Measurements from ENCODE around the gene CMTR1.
"Not testable (repeated sequence)": the region's sequence is repeated elsewhere in the genome, so short reads cannot be mapped to it uniquely, and the experiment has no call there.

CMTR1 gene

DNA sequence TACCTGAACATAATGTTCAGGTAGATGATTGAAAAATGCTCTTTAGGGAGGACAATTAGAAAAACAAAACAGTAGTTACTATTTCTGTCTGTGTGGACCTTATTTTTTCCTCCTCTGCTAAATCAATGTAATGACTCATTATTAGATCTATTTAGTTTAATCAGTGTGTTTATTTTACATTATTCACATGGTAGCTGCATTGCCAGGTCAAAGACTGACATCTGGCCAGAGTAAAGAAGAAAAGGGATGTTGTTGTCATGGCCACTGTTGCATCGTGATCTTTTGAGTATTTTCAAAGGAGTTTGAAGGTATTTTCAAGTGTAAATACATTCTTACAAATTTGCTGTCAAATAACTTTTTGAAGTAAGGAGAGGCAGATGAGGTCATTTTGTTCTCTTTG, 5.9 kb downstream of the CMTR1 start:
- no peak for DNase-seq

DNA sequence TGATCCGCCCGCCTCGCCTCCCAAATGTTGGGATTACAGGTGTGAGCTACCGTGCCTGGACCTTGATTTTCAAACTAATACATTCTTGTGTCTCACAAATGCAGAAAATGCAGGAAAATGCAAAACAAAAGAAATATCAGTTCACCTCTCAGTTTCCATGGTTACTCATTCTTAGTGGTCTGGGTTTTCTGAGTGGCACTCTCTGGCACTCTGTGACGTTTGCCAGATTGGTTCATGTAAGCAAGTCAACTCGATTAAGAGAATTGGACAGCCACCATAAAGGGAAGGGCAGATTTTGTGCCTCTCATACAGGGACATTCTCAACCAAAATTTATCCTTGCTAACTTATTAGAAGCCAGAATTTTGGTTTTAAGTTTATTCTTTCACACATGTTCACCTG, 8.6 kb downstream of the CMTR1 start:
- no peak for DNase-seq

DNA sequence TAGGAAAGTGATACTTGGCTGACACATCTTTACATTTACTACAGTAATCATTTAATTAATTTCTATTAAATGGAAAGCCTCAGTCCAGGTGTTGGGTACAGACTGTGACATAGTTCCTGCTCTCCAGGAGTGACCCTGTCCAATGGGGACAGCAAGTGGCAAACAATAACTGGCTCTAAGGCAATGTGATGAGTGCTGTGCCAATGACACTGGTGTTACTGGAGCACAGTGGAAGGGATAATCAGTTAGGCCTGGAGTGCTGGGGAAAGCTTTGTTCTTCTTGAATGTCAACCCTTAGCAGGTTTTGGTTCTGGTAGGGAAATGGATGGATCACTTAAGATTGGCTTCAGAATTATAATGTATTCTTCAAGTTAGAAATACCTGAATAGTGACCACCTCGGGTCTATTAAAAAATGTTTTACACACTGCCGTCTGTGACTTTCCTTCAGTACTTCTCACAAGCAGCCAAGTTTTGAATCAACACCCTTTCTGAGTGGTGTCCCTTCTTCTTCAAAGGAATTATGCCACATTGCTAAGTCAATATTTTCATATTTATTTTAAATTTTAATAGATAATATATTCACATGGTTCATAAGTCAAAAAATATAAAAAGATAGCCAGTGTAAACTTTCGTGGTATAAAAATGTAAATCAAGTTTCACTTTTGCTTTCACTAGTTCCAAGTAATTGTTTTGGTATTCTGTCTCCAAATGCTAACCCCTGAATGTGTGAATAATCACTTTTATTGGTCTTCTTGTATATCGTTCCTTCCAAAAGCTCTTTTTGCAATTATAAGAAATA, 9.6 kb downstream of the CMTR1 start:
- DNase-seq, result no peak

DNA sequence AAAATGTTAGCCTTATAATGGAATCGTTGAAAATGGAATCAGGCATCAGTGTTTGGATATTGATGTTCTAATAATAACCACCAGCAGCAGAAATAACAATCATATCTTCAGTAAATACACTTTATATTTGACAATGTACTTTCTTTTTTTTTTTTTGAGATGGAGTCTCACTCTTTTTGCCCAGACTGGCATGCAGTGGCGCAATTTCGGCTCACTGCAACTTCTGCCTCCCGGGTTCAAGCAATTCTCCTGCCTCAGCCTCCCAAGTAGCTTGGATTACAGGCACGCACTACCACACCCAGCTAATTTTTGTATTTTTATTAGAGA, 10.2 kb downstream of the CMTR1 start:
- DNase-seq, result not testable (repeated sequence)

DNA sequence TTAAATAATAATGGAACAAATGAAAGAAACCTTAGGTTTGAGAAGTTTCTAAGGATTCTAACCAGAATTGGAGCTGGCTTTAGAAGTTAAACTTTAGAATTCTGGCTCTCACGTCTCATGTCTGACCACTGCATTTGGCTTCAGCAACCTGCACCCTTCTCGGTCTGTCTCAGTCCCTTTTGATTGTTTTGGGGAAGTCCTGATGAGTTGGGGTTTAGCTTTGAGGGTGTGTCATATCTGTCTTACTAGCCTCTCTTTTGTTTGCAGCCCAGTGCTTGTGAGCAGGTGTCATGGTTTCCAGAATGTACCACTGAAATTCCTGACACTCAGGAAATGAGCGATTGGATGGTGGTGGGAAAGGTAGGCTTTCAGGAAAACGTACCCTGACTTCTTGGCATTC, 17.0 kb downstream of the CMTR1 start:
- no peak for DNase-seq

DNA sequence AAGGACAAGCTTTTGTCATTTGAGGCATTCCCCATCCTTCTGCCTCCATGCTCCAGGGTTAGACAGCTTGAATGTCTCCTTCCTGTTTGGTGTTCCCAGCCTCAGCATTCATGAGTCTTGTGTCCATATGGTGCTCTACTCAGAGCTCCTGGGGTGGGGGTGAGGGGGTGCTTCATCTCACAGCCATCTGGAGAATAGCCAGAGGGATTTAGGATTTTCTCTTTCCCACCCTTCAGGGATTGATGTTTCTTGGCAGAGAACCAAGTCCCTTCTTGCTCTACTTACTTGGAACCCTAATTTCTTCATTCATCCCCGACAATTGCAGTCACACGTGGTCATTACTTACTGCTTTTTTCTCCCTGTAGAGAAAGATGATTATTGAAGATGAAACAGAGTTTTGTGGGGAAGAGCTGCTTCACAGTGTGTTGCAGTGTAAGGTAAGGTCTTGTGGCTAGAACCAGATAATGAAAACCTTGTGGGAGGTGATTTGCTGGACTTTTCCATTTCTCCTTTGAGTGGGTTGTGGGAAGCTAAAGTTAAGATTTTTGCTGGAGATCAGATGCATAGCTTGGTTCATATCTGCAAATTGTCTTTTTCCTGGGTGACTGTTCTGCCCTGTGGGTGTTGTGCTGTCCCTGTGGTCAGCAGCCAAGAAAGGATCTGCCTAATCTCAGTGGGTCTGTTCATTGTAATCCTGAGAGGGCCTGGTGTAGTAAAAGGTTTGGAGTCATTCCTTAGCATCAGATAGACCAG, 18.6 kb downstream of the CMTR1 start:
- DNase-seq, result no peak

DNA sequence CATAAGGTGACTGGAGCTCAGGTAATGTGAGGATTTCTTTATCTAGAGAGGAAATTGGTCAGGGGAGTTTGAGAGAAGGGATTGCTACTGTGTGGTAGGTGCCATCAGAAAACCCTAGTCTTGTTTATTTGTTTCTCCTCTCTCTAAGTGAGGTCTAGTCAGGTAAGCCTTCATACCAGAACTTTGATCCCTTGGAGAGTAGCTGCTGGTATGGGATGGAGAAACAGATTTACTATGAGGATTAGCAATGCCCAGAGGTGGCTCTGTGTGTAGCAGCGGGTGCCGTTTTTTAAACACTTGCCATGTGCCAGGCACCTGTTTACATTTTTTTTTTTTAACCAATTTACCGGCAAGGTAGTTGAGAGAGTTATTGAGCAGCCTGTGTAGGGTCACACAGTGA, 19.5 kb downstream of the CMTR1 start:
- no peak for DNase-seq

DNA sequence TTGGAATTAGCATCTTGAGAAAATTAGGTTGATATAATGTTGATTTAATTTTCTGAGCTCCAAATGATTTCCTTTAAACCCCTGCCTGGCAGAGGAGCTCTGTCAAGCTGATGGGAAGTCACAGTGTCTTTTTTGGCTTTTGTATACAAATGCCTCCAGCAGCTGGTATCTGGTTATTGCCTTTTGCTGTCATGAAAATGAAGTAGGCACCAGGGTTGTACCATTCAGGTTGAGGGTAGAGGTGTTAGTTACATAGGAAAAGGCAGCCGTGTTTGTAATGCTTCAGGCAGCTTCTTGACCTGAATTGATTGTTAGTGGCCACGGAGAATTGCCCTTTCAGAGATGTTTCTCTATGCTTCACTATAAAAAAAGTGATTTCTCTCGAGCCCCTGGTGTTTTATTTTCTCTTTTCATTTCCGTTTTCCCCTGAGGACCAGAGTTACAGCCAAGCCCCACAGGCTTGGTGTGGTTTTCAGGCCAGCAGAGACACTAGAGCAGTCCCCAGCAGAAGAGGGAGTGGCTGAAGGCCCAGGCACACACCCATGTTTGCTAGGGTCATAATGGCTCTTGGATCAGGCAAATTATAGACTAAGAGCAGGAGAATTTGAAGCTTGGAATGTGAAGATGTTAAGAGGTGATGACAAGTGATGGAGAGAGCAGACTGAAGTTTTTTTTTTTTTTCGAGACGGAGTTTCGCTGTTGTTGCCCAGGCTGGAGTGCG, 21.6 kb downstream of the CMTR1 start:
- no peak for DNase-seq

DNA sequence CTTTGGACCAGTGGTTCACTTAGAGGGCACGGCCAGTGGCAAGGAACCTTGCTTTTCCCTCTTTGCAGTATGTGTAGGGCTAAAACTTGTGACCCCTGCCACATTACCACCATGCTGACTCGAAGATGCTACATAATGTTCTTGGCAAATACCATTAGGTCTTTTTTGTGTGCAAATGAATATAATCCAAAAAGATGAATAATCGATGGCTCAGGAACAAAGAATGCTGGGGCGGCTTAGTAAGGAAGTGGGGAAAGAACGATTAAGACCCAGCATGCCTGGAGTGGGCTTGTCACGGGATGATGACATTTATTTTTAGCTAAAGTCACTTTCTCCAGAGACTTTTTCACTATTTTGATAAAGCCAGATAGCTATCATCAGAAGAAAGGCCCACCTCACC, 23.1 kb downstream of the CMTR1 start:
- no peak for DNase-seq

DNA sequence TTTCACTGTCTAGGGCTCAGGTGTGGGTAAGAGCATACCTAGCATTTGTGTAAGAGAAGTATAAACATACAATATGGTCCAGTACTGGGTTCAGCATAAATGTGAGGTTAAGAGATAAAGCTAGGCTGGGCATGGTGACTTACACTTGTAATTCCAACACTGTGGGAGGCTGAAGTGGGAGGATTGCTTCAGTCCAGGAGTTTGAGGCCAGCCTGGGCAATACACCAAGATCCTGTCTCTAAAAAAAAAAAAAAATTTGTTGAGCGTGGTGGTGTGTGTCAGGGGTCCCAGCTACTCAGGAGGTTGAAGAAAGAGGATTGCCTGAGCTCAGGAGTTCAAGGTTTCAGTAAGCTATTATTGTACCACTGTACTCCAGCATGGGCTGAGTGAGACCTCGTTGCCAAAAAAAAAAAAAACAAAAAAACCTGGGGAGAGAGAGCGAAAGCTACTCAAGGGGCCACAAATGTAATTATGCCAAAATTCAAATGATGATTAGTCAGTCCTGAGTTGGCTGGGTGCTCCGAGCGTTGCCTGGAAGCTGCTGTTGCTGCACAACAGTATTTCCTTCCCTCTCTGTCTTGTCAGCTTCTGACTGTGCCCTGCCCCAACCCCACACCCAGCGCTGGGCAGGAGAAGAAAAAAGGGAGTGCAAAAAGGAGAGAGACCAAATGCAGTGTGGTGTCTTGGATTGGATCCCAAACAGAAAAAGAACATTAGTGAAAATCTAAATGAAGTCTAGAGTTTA, 24.0 kb downstream of the CMTR1 start:
- DNase-seq, result no peak

DNA sequence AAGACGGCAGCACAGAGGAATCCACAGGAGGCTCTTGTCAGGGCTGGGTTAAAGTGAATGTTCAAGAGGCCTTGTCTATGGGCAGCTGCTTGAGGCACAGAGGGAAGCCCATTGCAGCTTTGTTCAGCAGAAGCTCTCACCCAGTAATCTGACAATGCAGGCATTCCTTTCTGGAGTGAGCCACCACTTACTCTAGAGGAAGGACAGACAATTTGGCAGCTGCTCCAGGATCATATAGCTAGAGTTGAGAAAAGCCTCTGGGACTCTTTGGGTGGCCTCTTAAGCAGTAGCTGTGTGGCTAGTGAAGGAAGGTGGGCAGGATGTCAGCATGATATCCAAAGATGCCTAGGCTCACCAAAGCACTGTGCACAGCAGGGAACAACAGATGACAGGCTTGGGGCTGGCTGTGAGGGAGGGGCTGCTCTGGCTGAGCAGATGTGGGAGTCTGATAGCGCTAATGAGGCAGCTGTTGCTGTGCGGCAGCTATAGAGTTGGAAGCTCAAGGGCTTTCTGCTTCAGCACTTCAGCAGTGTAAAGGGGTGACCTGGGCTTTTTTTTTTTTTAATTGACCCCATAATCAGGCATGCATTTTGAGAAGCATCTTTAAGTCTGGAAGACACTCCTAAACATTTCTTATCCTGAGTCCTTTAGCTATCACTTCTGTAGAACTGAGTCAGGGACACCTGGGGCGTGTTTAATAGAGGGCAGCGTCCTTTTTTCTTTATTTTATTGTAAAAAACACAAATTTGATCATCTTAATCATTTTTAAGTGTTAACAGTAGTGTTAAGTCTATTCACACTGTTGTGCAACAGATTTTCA, 27.2 kb downstream of the CMTR1 start:
- DNase-seq, result no peak

DNA sequence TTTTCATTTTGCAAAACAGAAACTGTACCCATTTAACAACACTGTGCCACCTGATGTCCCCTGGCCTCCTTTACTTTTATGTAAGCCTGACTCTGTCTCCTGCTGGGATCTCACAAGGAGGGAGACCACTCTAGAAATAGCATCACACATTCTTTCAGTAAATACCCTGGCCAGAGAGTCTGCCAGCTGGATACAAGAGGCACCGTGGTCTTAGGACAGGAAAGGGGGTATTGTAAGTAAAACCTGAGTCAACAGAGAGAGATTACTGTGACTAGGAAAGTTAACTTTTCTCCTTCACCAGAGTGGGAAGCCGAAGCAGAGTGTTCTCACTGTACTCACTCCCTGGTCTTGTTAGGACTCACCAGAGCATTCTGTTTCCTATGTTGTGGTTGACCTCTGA, 27.8 kb downstream of the CMTR1 start:
- no peak for DNase-seq

DNA sequence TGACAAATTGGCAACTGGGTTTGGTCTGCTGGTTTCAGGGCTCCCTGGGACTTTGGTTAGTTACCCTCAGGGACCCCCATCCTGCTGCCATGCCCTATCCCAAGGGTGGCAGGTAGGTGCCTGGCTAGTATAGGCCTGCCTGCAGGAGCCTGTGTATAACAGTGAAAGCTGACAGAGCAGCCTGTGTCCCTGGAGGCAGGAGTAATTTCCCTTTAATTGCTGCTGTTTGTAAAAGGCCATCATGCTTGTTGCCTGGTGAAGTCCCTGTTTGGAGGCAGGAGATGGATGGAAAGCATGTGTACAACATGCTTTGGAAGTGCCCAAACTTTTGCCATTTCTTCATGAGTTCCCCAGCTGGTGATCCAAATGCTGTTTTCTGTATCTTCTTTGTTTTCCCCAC, 30.1 kb downstream of the CMTR1 start:
- DNase-seq, result no peak

DNA sequence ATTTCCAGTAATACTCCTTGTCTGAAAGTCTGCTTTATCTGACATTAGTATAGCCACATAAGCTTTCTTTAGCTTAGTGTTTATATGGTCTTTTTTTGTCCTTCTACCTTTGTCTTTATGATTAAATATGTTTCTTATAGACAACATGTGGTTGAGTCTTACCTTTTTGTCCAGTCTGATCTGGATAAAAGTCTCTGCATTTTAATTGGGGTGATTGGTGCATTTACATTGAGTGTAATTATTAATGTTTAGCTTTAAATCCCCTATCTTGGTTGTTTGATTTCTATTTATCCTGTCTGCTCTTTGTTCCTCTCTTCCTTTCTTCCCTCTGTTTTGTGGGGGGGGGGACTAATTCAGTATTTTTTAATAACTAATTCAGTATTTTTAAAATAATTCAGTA, 34.7 kb downstream of the CMTR1 start:
- no peak for DNase-seq

DNA sequence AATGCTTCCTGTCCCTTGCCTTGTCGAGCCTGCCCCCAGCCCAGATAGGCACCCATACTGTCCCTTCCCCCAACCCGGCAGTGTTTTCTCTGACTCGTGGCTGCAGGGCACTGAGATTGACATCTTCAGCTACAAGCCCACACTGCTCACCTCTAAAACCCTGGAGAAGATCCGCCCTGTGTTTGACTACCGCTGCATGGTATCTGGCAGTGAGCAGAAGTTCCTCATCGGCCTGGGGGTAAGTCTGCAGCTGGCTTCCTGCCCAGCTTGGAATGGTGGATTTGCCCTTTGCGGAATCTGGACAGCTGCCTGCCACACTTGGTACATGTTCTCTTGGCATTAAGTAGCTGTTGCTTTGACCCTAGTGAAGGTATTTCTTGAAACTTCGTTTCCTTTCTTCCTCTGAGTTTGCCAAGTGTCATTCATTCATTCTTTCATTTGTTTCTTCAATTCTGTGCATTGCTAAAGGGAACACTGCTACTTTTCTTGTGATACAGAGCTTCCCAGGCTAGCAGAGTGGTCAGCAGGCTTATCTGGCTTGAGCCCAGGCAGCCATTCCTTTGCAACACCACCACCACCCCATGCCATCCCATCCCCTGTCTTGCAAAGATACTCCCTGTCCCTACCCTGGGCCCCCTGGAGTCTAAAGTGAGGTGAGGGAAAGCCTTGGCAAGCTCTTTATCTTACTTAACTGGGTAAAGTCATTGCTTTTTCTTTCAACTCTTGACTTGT, 40.5 kb downstream of the CMTR1 start:
- DNase-seq, result no peak

DNA sequence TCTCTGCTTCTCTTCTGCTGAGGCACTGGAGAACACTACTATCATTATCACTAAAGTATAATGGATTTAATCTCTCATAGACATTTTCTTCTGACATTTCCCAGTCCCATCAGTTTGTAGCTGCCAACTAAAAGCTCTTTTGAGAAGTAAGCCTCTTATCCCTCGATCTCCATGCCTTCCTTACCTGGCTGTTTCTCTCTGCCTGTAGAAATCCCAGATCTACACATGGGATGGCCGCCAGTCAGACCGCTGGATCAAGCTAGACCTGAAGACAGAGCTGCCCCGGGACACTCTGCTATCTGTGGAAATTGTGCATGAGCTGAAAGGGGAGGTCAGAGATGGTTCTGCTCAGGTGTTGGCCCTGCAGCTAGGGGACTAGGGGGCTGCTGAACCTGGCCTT, 41.3 kb downstream of the CMTR1 start:
- no peak for DNase-seq

DNA sequence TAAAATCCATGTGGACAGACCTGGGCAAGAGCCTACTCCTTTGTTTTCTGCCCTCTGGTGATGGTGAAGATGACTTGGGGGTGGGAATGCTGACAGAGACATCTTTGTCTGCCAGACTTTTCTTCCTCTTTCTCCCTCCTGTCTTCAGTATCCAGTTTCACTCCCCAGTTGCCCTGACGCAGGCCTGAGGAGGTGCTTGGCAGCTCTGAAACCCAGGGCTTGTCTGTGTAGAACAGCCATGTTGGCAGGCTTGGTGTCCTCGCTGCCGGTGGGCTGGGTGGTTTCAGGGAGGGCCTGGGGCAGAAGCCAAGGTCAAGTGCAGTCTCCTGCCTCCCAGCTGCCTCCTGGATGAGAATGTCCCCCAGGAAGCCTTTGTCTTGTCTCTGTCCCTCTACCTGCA, 44.2 kb downstream of the CMTR1 start:
- no peak for DNase-seq

DNA sequence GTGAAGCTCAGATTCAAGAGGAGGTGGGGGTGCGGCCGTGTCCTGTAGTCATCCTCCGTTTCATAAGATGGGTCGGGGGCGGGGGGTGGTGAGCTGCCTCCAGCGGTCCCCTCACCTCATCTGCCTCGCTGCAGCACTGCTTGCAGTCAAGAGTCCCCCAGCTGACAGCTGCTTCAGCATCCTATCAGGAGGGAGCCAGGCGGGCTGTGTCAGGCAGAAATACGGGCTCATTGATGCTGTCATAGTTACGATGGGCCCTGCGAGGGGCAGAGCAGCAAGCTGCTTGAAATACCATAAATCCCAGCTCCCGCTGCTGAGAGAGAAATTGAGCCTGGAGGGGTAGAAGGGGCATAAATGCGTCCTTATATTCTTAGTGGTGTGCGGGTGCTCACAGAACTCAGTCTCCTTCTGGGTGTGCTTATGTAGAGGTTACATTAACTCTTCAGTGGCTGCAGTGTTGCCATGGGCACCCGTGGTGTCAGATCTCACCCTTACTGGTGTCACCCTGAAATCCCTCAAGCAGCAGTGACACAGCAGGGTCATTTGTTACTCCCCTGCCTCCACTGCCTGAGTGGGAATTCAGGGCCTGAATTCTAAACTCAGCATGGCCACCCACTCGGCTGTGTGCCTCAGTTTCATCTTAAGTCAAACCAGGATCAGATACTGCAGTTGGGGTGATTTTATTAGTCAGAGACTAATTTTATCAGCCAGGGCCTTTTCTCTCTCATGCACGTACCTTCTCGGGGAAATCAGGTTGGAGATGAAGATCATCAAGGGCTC, 44.8 kb downstream of the CMTR1 start:
- DNase-seq, result no peak

DNA sequence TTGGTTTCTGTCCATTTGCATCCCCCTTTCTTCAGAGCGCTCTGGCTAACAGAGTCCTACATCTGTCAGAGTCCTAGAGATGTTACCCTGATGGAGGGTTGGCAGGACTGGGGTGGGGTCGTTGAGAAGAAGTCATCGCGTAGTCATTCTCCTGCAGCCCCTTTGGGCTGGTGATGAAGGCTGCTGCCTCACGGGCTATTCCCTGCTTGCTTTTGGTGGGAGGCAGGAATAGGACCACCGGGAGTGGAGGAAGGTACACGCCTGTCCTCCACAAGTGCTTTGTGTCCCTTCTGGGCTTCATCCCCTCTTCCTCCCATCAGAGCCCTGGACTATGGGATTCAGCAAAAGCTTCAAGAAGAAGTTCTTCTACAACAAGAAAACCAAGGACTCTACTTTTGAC, 45.8 kb downstream of the CMTR1 start:
- no peak for DNase-seq

DNA sequence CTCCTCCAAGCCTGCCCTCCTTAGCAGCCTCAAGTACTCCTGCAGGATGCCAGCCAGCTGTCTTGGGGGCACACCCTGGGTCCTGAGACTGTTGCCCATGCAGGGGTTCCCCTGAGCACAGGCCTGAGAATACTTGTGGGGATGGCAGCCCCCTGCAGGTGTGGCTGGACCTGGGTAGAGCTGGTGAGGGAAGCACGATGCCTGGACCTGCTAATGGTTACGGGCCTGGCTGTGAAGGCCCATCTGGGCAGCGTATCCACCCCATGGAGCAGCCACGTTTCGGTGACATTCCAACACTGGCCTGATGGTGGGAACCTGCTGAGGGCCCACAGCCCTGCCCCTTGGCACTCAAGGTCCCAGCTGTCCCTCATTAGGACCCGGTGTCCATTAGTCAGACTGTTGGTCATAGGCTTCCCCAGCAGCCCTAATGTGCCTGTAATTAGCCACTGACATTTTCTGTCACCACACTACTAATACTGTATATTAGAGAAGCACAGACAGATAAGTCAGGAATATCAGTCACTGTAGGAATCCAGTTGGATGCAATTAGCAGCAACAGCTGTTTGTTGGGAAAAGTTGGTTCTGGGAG, 46.3 kb downstream of the CMTR1 start:
- no peak for DNase-seq

All from activated CD4-positive, alpha-beta T cell treated with anti-CD3 and anti-CD28 coated beads, Interleukin-2, amount 50 U/mL, for 4 hours (primary cell).